B cell (primary cell): ENCODE results near the gene SGF29. TPM values are rescaled to one million over a fixed set of nuclear protein-coding genes. Genes with fewer than 3 reads are reported as not detected.
"Not testable (repeated sequence)": the region's sequence is repeated elsewhere in the genome, so short reads cannot be mapped to it uniquely, and the experiment has no call there.

Source experiments
- ATAC-seq: fragments of 200-7000 bp; cut with Tn5 transposase; one replicate; pipeline ENCODE4 v1.10.0; 2021; ENCODE audit warnings: low read depth, mild to moderate bottlenecking, moderate number of reproducible peaks, moderate library complexity
- CTCF ChIA-PET: fragments of 350-600 bp; sonication (Branson Sonifier 250); formaldehyde crosslinking; loops from one replicate; lab custom pipeline; 2021; ENCODE audit warnings: antibody characterized with exemption, inconsistent platforms; lab: Charles Lee
- POLR2A ChIA-PET: fragments of 350-600 bp; sonication (Branson Sonifier 250); formaldehyde crosslinking; loops from one replicate; lab custom pipeline; 2021; ENCODE audit warnings: antibody characterized with exemption; lab: Charles Lee
- DNase-seq: peaks from one replicate; pipeline ENCODE4 v3.0.0; 2013
- H2AFZ ChIP-seq: 2 replicates; pipeline ENCODE4 v1.6.1; 2012; ENCODE audit warnings: mild to moderate bottlenecking, low read depth, low read length; ENCODE audit not compliant: insufficient read depth, poor library complexity, severe bottlenecking
- H3K27ac ChIP-seq, 2 donors: 1 replicate in 1 of 2; 2 replicates in 1 of 2; pipeline ENCODE4 v1.5.1; 2012 to 2013; ENCODE audit warnings: low read length in 2 of 2, mild to moderate bottlenecking in 2 of 2, moderate library complexity in 1 of 2
- H3K27me3 ChIP-seq, 4 experiments: fragments of 200-600 bp in 1 of 4; sonication (generic) in 1 of 4; replicated peaks in 1 of 4; 1 replicate in 2 of 4; 2 replicates in 2 of 4; pipeline versions ENCODE4 v1.6.1 to v1.7.0; 2013 to 2016; ENCODE audit warnings: low read length in 3 of 4, mild to moderate bottlenecking in 2 of 4, mixed read lengths in 1 of 4, moderate library complexity in 1 of 4; ENCODE audit not compliant: insufficient read depth in 4 of 4, control insufficient read depth in 3 of 4; ENCODE audit errors: control extremely low read depth in 1 of 4
- H3K36me3 ChIP-seq, 2 experiments: replicated peaks in 1 of 2; 1 replicate in 1 of 2; 2 replicates in 1 of 2; pipeline versions ENCODE4 v1.6.1 to v1.7.1; 2013; ENCODE audit warnings: low read length in 1 of 2; ENCODE audit not compliant: insufficient read depth in 2 of 2, control insufficient read depth in 1 of 2; ENCODE audit errors: control extremely low read depth in 1 of 2, extremely low read depth in 1 of 2
- H3K4me1 ChIP-seq, 2 donors: fragments of 200-600 bp in 1 of 2; sonication (generic) in 1 of 2; 1 replicate in 1 of 2; 2 replicates in 1 of 2; pipeline versions ENCODE4 v1.5.1 to v1.6.1; 2013 to 2017; ENCODE audit warnings: low read length in 2 of 2; ENCODE audit not compliant: control insufficient read depth in 2 of 2, insufficient read depth in 2 of 2
- H3K4me2 ChIP-seq: replicated peaks from 2 replicates; pipeline ENCODE3; 2012; ENCODE audit warnings: mild to moderate bottlenecking, low read depth, low read length; ENCODE audit not compliant: poor library complexity, severe bottlenecking
- H3K4me3 ChIP-seq, 5 experiments: fragments of 200-600 bp in 1 of 5; sonication (generic) in 1 of 5; 1 replicate in 3 of 5; 2 replicates in 2 of 5; pipeline versions ENCODE4 v1.5.1 to v1.7.0; 2011 to 2016; ENCODE audit warnings: low read length in 4 of 5, mild to moderate bottlenecking in 4 of 5, low read depth in 2 of 5, control low read depth in 1 of 5, moderate library complexity in 1 of 5; ENCODE audit not compliant: insufficient read depth in 1 of 5; ENCODE audit errors: control extremely low read depth in 1 of 5, extremely low read depth in 1 of 5
- H3K79me2 ChIP-seq: fragments of 200-600 bp; sonication (generic); one replicate; pipeline ENCODE4 v1.6.0; 2016; ENCODE audit warnings: low read length; ENCODE audit not compliant: control insufficient read depth, insufficient read depth
- H3K9ac ChIP-seq: fragments of 200-600 bp; sonication (generic); 2 replicates; pipeline ENCODE4 v1.6.1; 2017; ENCODE audit warnings: mild to moderate bottlenecking, low read length, moderate library complexity
- H3K9me3 ChIP-seq, 3 donors: one replicate each; pipeline versions ENCODE4 v1.6.1 to v1.7.1; 2013; ENCODE audit warnings: low read length in 2 of 3; ENCODE audit not compliant: control insufficient read depth in 2 of 3, insufficient read depth in 1 of 3; ENCODE audit errors: control extremely low read depth in 1 of 3
- H4K20me1 ChIP-seq: 2 replicates; pipeline ENCODE4 v1.6.0; 2012; ENCODE audit warnings: mild to moderate bottlenecking, low read length; ENCODE audit not compliant: insufficient read depth, control insufficient read depth, poor library complexity, severe bottlenecking
- H3K27ac Mint-ChIP-seq: one replicate; pipeline ENCODE4 v1.8.0; 2021; ENCODE audit warnings: mixed read lengths
- H3K27me3 Mint-ChIP-seq: one replicate; pipeline ENCODE4 v1.8.0; 2021; ENCODE audit warnings: mixed read lengths
- H3K4me1 Mint-ChIP-seq: one replicate; pipeline ENCODE4 v1.8.0; 2021; ENCODE audit warnings: mixed read lengths
- H3K4me3 Mint-ChIP-seq: one replicate; pipeline ENCODE4 v1.8.0; 2021; ENCODE audit warnings: mixed read lengths
- H3K9me3 Mint-ChIP-seq: one replicate; pipeline ENCODE4 v1.8.0; 2022; ENCODE audit warnings: mixed read lengths; ENCODE audit not compliant: insufficient read depth
- CTCF ChIP-seq: fragments of 200-600 bp; IDR thresholded peaks from one replicate; pipeline ENCODE4 v1.8.0; 2022; ENCODE audit warnings: antibody characterized with exemption, mild to moderate bottlenecking
- EZH2 ChIP-seq: IDR thresholded peaks from 2 replicates; pipeline ENCODE4 v1.6.1; 2012; ENCODE audit warnings: borderline replicate concordance, low read depth, mild to moderate bottlenecking, moderate library complexity, low read length; ENCODE audit not compliant: insufficient read depth, poor library complexity, severe bottlenecking
- WGBS: methylation state at CpG from one replicate; pipeline ENCODE4 v1.1.5; 2013; ENCODE audit warnings: missing lambda C conversion rate; ENCODE audit not compliant: insufficient coverage; 5-methylcytosine and 5-hydroxymethylcytosine counted together
- intact Hi-C: fragments of 100-400 bp; cut with micrococcal nuclease; formaldehyde crosslinking; loops from one replicate; pipeline ENCODE4 v1.10.0; 2022
- polyA plus RNA-seq: library from polyadenylated mRNA; depleted of rRNA; stranded (reverse); fragments of >200 nt; gene quantifications from 2 replicates; pipeline ENCODE4 v1.2.3, GENCODE V29; 2012
- total RNA-seq, 2 donors: library from RNA; stranded (reverse); fragments of 120-200 nt in 1 of 2; gene quantifications; 1 replicate in 1 of 2; 2 replicates in 1 of 2; pipeline versions ENCODE4 v1.2.3 to v1.2.4, GENCODE V29; 2013 to 2022

The SGF29 gene
- total and polyA plus RNA-seq, 2 donors (not counting 1 experiment from before 2014, with no cell fraction given), result 24.0 to 52.9 TPM

GRCh38 chr16:28592511-28592910 lies 38.8 kb downstream of the SGF29 start:
- no peaks in the 10 kb centered on the region for H3K27me3 ChIP-seq
- DNase-seq (no peak), ATAC-seq (no peak)
- intact Hi-C loops, result no loop called here
- no peaks in the 10 kb centered on the region for H3K4me1 Mint-ChIP-seq
- H2AFZ ChIP-seq, result no peak overlapping the region
- POLR2A ChIA-PET, result no interaction called here
- H3K4me3 Mint-ChIP-seq, result no peak overlapping the region
- 100% methylated on average over 4 of the region's 5 CpGs for WGBS
- H4K20me1 ChIP-seq, result no peaks in the 10 kb centered on the region
- no peak overlapping the region for H3K4me2 ChIP-seq
- H3K9me3 ChIP-seq, result no peaks in the 10 kb centered on the region
- no peak overlapping the region for H3K4me3 ChIP-seq
- no peaks in the 10 kb centered on the region for H3K27me3 Mint-ChIP-seq
- H3K4me1 ChIP-seq, result no peaks in the 10 kb centered on the region
- no peak for TF ChIP-seq EZH2
- no peak for TF ChIP-seq CTCF
- no peak overlapping the region for H3K27ac ChIP-seq
- H3K9me3 Mint-ChIP-seq, result no peaks in the 10 kb centered on the region
- CTCF ChIA-PET, result no interaction called here
- H3K36me3 ChIP-seq, result peaks cover 3 to 23% of the 10 kb centered on the region in 2 experiments
- no peaks in the 10 kb centered on the region for H3K79me2 ChIP-seq
- H3K9ac ChIP-seq, result no peak overlapping the region
- no peak overlapping the region for H3K27ac Mint-ChIP-seq

GRCh38 chr16:28592979-28593553 lies 39.3 kb downstream of the SGF29 start:
- 98% methylated on average over 5 of the region's 13 CpGs for WGBS
- H3K4me1 Mint-ChIP-seq, result peaks cover 2% of the 10 kb centered on the region
- H3K27me3 ChIP-seq, result no peaks in the 10 kb centered on the region
- H3K4me3 ChIP-seq, result no peak overlapping the region
- DNase-seq, result no peak
- no peaks in the 10 kb centered on the region for H3K79me2 ChIP-seq
- ChIA-PET POLR2A (no interaction called here), CTCF (no interaction called here)
- no peak overlapping the region for H3K27ac Mint-ChIP-seq
- no peak overlapping the region for H3K4me3 Mint-ChIP-seq
- no peaks in the 10 kb centered on the region for H3K27me3 Mint-ChIP-seq
- H3K27ac ChIP-seq, result no peak overlapping the region
- no peaks in the 10 kb centered on the region for H4K20me1 ChIP-seq
- no peaks in the 10 kb centered on the region for H3K4me1 ChIP-seq
- no peak for ATAC-seq
- TF ChIP-seq EZH2 (no peak), CTCF (no peak)
- H3K36me3 ChIP-seq, result peaks cover 3 to 20% of the 10 kb centered on the region in 2 experiments
- H3K9me3 Mint-ChIP-seq, result no peaks in the 10 kb centered on the region
- no peak overlapping the region for H2AFZ ChIP-seq
- H3K4me2 ChIP-seq, result no peak overlapping the region
- intact Hi-C loops, result no loop called here
- H3K9me3 ChIP-seq, result no peaks in the 10 kb centered on the region
- H3K9ac ChIP-seq, result no peak overlapping the region

GRCh38 chr16:28595451-28595850 lies 41.7 kb downstream of the SGF29 start:
- H3K27me3 ChIP-seq, DNase-seq, H4K20me1 ChIP-seq, H3K9me3 ChIP-seq, H3K79me2 ChIP-seq, POLR2A ChIA-PET, ATAC-seq, H2AFZ ChIP-seq, intact Hi-C loops, H3K9me3 Mint-ChIP-seq, H3K4me1 Mint-ChIP-seq, H3K9ac ChIP-seq, H3K4me3 ChIP-seq, H3K27ac ChIP-seq, H3K4me3 Mint-ChIP-seq, H3K36me3 ChIP-seq, CTCF ChIA-PET, H3K4me1 ChIP-seq, H3K4me2 ChIP-seq, H3K27me3 Mint-ChIP-seq, H3K27ac Mint-ChIP-seq: not testable (repeated sequence)
- no CpG with 5 or more reads among the region's 6 CpGs for WGBS
